OCI-M2 (cell line): ENCODE data around the gene XRCC5.
"Not testable (repeated sequence)": the region's sequence is repeated elsewhere in the genome, so short reads cannot be mapped to it uniquely, and the experiment has no call there.

Experiments used
- DNase-seq: peaks from one replicate; lab custom pipeline; 2025; ENCODE audit not compliant: unreplicated experiment; lab: John Stamatoyannopoulos, UW

The XRCC5 gene

GRCh38 chr2:216192181-216192580, 83.0 kb downstream of the XRCC5 start:
- no peak for DNase-seq

- no peak for DNase-seq
Measured at GRCh38 chr2:216192931-216193330, 83.8 kb downstream of the XRCC5 start.

GRCh38 chr2:216194013-216194412, 84.9 kb downstream of the XRCC5 start:
- no peak for DNase-seq

- no peak for DNase-seq
Measured at GRCh38 chr2:216194561-216194960, 85.4 kb downstream of the XRCC5 start.

GRCh38 chr2:216195565-216196029, 86.4 kb downstream of the XRCC5 start:
- DNase-seq, result no peak

GRCh38 chr2:216201692-216202306, 92.7 kb downstream of the XRCC5 start:
- DNase-seq, result no peak

GRCh38 chr2:216202626-216203250, 93.6 kb downstream of the XRCC5 start:
- no peak for DNase-seq

GRCh38 chr2:216205486-216205885, 96.3 kb downstream of the XRCC5 start:
- no peak for DNase-seq

- DNase-seq, result no peak
Measured at GRCh38 chr2:216206041-216206703, 97.0 kb downstream of the XRCC5 start.

GRCh38 chr2:216206821-216207220, 97.7 kb downstream of the XRCC5 start:
- no peak for DNase-seq

GRCh38 chr2:216208661-216209060, 99.5 kb downstream of the XRCC5 start:
- not testable (repeated sequence) for DNase-seq

- DNase-seq, result no peak
Measured at GRCh38 chr2:216210701-216211540, 101.8 kb downstream of the XRCC5 start.

- no peak for DNase-seq
Measured at GRCh38 chr2:216211614-216212145, 102.5 kb downstream of the XRCC5 start.

GRCh38 chr2:216214768-216215167, 105.6 kb downstream of the XRCC5 start:
- DNase-seq, result no peak

- no peak for DNase-seq
Measured at GRCh38 chr2:216215658-216216390, 106.7 kb downstream of the XRCC5 start.

- no peak for DNase-seq
Measured at GRCh38 chr2:216216951-216217903, 108.1 kb downstream of the XRCC5 start.

GRCh38 chr2:216217904-216218260, 108.7 kb downstream of the XRCC5 start:
- DNase-seq, result no peak

- no peak for DNase-seq
Measured at GRCh38 chr2:216219861-216220260, 110.7 kb downstream of the XRCC5 start.

- no peak for DNase-seq
Measured at GRCh38 chr2:216220976-216221375, 111.8 kb downstream of the XRCC5 start.
